ENCODE results near the gene KRT83. TPM values are rescaled to one million over a fixed set of nuclear protein-coding genes. Genes with fewer than 3 reads are reported as not detected.
A peak's percentile ranks its signal among the peaks of the same experiment; 100 is the strongest.
"Not testable (repeated sequence)": the region's sequence is repeated elsewhere in the genome, so short reads cannot be mapped to it uniquely, and the experiment has no call there.

Gene KRT83
- total RNA-seq, 1 donor from 2014 or later: not detected

DNA sequence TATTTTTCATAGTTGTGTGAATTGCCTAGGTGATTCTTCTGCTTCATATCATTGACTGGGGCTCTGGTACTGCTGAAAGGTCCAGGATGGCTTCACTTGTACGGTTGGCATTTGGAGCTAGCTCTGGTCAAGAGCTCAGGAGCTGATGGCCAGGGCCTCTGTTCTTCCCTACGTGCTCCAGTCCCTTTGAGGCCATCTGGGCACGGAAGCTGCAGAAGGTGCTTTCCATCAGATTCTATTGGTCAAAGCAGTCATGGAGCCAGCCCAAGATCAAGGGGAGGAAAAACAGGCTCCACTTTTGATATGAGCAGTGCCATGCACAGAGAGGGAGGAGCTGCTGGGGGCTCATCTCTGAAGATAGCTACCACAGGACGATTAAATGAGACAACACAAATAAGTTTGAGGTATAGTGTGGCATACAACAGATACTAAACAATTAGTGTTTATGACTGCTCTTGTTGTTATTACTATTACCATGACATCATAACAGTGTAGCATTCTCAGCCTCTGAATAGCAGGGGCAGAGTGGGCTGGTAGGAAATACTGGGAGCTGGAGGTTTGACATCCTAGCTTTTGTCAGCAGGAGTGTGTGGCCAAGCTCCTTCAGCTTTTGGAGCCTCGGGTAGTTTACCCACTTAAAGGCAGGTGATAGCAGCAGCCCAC, 10.4 kb downstream of the KRT83 start:
- H3K27ac Mint-ChIP-seq: no peak overlapping the region
- no peaks in the 10 kb centered on the region for H3K9me3 Mint-ChIP-seq
- DNase-seq (ENCODE audit: extremely low spot score, unreplicated experiment): no peak
- TF ChIP-seq, protein P1, sequence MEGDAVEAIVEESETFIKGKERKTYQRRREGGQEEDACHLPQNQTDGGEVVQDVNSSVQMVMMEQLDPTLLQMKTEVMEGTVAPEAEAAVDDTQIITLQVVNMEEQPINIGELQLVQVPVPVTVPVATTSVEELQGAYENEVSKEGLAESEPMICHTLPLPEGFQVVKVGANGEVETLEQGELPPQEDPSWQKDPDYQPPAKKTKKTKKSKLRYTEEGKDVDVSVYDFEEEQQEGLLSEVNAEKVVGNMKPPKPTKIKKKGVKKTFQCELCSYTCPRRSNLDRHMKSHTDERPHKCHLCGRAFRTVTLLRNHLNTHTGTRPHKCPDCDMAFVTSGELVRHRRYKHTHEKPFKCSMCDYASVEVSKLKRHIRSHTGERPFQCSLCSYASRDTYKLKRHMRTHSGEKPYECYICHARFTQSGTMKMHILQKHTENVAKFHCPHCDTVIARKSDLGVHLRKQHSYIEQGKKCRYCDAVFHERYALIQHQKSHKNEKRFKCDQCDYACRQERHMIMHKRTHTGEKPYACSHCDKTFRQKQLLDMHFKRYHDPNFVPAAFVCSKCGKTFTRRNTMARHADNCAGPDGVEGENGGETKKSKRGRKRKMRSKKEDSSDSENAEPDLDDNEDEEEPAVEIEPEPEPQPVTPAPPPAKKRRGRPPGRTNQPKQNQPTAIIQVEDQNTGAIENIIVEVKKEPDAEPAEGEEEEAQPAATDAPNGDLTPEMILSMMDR (conservative IDR thresholded peaks at IDR 0.05): no peak
- H3K4me3 Mint-ChIP-seq: no peak overlapping the region
- peaks cover 85% of the 10 kb centered on the region for H3K27me3 Mint-ChIP-seq
- no peaks in the 10 kb centered on the region for H3K36me3 Mint-ChIP-seq
- H3K4me1 Mint-ChIP-seq (ENCODE audit: unreplicated experiment): peaks cover 4% of the 10 kb centered on the region

DNA sequence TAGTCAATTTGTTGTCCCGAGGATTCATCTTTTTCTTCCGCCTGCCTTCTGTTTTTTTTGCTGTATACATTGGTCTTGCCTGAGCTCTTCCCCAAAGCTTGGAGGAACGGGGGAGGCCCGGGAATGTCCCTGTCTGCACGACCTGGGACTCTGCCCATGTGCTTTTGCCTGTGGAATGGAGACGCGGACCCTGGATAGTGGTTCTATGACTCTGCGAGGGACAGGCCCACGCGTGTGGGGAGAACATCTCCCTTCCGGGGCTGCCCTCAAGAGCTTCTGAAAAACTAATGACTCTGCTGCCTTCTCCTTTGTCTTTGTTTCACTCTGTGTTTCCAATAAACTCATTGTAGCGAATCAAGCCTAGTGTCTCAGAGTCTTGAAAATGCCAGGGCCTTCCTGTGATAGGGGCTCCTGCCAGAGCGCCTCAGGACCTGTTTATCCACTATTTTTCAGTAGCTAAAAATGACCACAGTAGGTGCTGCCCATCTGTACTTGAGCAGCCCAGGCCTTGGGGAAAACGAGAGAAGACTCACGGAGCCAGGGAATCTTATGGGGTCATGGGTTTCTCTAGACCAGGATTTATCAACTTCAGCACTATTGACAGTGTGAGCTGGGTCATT, 12.3 kb downstream of the KRT83 start:
- H3K27me3 Mint-ChIP-seq: peaks cover 81% of the 10 kb centered on the region
- TF ChIP-seq, protein P1 (conservative IDR thresholded peaks at IDR 0.05): no peak
- H3K9me3 Mint-ChIP-seq: no peaks in the 10 kb centered on the region
- H3K4me3 Mint-ChIP-seq: peak overlapping the region; percentile 86
- peaks cover 4% of the 10 kb centered on the region for H3K4me1 Mint-ChIP-seq (ENCODE audit: unreplicated experiment)
- no peak for DNase-seq (ENCODE audit: extremely low spot score, unreplicated experiment)
- no peaks in the 10 kb centered on the region for H3K36me3 Mint-ChIP-seq
- H3K27ac Mint-ChIP-seq: peak overlapping the region; percentile 60

DNA sequence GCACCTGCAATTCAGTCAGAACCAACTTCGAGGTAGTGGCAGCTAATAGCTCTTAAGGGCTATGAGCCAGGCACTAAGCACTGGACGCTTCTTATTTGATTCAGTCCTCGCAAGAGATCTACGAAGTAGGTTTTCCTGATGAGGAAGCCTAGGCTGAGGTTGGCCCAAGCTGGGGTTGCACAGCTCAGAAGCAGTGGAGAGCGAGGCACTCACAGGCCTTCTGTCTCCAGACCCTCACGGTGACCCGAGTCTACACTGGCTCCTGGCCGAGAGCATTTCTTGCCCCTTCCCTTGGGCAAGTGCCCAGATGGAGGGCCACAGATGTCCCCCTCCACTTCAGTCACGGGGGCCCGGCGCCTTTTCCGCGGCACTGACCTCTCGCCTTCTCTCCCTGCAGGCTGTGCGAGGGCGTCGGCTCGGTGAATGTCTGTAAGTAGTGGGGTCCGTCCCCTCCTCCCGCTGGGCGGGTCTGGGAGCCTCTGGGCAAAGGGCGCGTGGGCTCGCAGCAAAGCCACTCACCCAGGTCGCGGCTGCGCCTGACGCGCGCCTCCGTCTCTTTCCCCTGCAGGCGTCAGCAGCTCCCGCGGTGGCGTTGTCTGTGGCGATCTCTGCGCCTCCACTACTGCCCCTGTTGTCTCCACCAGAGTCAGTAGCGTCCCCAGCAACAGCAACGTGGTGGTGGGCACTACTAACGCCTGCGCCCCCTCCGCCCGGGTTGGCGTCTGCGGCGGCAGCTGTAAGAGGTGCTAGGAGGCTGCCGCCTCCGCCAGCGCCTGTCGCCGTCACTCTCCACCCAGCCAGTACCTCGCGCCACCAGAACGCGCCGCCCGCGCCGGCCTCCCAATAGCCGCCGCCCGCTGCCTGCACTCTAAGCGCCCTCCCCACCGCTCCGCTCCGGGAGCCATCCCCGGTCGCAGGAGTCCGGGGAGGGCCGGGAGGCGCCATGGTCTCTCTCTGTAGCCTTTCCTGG, 13.1 kb downstream of the KRT83 start:
- peak overlapping the region; percentile 60 for H3K27ac Mint-ChIP-seq
- no peaks in the 10 kb centered on the region for H3K36me3 Mint-ChIP-seq
- peaks cover 75% of the 10 kb centered on the region for H3K27me3 Mint-ChIP-seq
- H3K4me3 Mint-ChIP-seq: peak overlapping the region; percentile 86
- H3K9me3 Mint-ChIP-seq: no peaks in the 10 kb centered on the region
- peaks cover 4% of the 10 kb centered on the region for H3K4me1 Mint-ChIP-seq (ENCODE audit: unreplicated experiment)
- peak; percentile 79 for DNase-seq (ENCODE audit: extremely low spot score, unreplicated experiment)
- TF ChIP-seq, protein P1 (conservative IDR thresholded peaks at IDR 0.05): peak; percentile 55

DNA sequence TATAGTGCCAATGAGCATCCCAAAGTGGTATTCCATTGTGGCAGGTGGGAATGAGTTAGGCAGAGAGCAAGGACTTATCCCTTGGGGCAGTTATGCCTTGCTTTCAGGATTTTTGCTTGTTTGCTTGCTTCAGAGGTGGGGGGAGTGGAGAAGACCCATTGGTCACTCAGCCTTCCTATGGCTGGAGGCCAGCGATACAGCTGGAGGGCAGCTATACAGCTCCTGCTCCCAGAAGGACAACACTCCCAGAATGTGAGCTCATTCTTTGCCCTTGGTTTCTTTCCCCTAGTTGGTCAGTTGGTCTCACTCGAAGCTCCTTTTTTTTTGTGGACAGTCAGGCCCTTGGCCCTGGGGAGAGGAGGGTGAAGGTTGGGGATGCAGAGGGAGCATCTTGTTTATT, 14.5 kb downstream of the KRT83 start:
- Mint-ChIP-seq H3K36me3 (no peaks in the 10 kb centered on the region), H3K9me3 (no peaks in the 10 kb centered on the region), H3K4me1 (ENCODE audit: unreplicated experiment) (peaks cover 4% of the 10 kb centered on the region), H3K27ac (no peak overlapping the region), H3K27me3 (peaks cover 61% of the 10 kb centered on the region), H3K4me3 (no peak overlapping the region)
- TF ChIP-seq, protein P1 (conservative IDR thresholded peaks at IDR 0.05): no peak
- DNase-seq (ENCODE audit: extremely low spot score, unreplicated experiment): no peak

DNA sequence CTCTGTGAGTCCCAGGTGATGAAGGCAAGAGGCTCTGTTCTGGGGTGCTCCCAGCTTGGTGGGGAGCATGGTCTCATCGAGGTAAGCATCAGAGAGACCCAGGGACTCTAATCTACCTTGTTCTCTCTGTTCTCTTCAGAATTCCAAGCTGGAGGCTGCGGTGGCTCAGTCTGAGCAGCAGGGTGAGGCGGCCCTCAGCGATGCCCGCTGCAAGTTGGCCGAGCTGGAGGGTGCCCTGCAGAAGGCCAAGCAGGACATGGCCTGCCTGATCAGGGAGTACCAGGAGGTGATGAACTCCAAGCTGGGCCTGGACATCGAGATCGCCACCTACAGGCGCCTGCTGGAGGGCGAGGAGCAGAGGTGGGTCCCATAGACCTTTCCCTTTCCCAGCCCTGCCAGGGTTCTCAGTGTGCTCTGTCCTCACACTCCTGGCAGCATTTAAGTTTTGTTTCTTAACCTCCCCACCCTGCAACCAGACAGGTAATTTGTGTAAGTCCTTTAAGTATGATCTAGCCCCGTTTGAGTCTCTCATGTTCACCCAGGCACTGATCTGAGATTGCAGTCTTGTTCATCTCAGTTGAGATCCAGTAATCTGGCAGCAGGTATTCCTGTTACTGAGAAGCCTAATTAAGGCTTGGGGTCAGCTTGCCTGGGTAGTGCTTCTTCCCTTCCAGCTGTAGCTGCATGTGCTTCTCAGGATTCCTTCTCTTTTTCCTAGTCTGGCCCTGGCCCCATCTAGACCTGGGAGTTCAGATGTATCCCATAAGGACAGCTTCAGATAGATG, 15.1 kb downstream of the KRT83 start:
- H3K27ac Mint-ChIP-seq: no peak overlapping the region
- H3K9me3 Mint-ChIP-seq: no peaks in the 10 kb centered on the region
- DNase-seq (ENCODE audit: extremely low spot score, unreplicated experiment): no peak
- H3K4me1 Mint-ChIP-seq (ENCODE audit: unreplicated experiment): peaks cover 4% of the 10 kb centered on the region
- no peak overlapping the region for H3K4me3 Mint-ChIP-seq
- peaks cover 62% of the 10 kb centered on the region for H3K27me3 Mint-ChIP-seq
- TF ChIP-seq, protein P1 (conservative IDR thresholded peaks at IDR 0.05): peak; percentile 36
- no peaks in the 10 kb centered on the region for H3K36me3 Mint-ChIP-seq

DNA sequence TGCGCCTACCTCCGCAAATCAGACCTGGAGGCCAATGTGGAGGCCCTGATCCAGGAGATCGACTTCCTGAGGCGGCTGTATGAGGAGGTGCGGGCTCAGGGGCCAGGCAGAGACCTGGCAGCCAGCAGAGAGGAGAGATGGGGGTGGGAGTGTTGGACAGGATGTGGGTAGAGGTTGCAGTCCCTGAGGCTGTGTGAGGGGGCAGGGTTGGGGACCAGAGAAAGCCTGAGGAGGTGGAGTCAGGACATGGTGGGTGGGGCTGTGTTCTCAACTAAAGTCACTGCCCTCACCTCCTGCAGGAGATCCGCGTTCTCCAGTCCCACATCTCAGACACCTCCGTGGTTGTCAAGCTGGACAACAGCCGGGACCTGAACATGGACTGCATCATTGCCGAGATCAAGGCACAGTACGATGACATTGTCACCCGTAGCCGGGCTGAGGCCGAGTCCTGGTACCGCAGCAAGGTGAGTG, 16.2 kb downstream of the KRT83 start:
- not testable (repeated sequence) for DNase-seq (ENCODE audit: extremely low spot score, unreplicated experiment); H3K4me1 Mint-ChIP-seq (ENCODE audit: unreplicated experiment)
- peaks cover 61% of the 10 kb centered on the region for H3K27me3 Mint-ChIP-seq

DNA sequence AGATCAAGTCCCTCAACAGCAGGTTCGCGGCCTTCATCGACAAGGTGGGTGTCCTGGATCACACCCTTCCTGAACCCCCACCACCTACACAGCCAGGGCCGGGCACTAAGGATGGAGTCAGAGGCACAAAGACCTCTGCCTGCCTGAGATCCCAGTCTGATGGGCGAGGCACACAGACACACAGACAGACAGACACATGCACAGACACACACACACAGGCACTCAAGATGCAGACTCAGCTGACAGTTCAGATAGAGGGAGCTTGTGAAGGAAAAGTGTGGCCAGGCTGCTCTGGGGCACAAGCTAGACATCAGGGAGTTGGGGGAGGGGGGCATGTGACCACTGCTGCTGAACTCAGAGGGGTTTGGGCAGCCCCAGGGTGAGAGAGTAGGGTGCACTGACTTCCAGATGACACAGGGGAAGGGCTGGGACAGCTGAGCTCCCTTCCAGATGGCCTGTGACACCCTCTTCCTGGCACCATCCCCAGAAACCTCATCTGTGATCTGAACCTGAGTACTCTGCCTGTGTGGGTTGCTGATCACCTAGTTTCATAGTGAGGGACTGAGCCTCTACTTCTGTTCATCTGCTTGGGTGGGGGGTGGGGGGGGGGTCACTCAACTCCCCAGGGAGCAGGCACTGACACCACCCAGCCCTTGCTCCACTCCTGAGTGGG, 18.8 kb downstream of the KRT83 start:
- H3K27ac Mint-ChIP-seq; H3K36me3 Mint-ChIP-seq; DNase-seq (ENCODE audit: extremely low spot score, unreplicated experiment); H3K9me3 Mint-ChIP-seq; H3K4me3 Mint-ChIP-seq; H3K4me1 Mint-ChIP-seq (ENCODE audit: unreplicated experiment): not testable (repeated sequence)
- peaks cover 54% of the 10 kb centered on the region for H3K27me3 Mint-ChIP-seq

More for the DNA sequence above, 16.2 kb downstream of the KRT83 start:
- not testable (repeated sequence) for H3K36me3 Mint-ChIP-seq, H3K27ac Mint-ChIP-seq, H3K4me3 Mint-ChIP-seq, H3K9me3 Mint-ChIP-seq
